GM13976 (cell line): ENCODE measurements around the gene TMC7.
"Not testable (repeated sequence)": the region's sequence is repeated elsewhere in the genome, so short reads cannot be mapped to it uniquely, and the experiment has no call there.

Source experiments
- DNase-seq: peaks from one replicate; pipeline ENCODE4 v3.0.0; 2012; ENCODE audit warnings: low spot score
- CTCF ChIP-seq: IDR thresholded peaks from 2 replicates; pipeline ENCODE4 v1.5.1; 2012; ENCODE audit warnings: borderline replicate concordance, mild to moderate bottlenecking; ENCODE audit not compliant: insufficient read depth; ENCODE audit errors: extremely low read depth, missing control alignments, control extremely low read depth
- in situ Hi-C: fragments of 300-500 bp; cut with MboI; formaldehyde crosslinking; loops from one replicate; pipeline ENCODE4 v1.12.0; 2022; ENCODE audit warnings: low sequenced_read_pairs, mixed read lengths, inconsistent platforms; ENCODE audit not compliant: unreplicated experiment

TMC7 gene

DNA sequence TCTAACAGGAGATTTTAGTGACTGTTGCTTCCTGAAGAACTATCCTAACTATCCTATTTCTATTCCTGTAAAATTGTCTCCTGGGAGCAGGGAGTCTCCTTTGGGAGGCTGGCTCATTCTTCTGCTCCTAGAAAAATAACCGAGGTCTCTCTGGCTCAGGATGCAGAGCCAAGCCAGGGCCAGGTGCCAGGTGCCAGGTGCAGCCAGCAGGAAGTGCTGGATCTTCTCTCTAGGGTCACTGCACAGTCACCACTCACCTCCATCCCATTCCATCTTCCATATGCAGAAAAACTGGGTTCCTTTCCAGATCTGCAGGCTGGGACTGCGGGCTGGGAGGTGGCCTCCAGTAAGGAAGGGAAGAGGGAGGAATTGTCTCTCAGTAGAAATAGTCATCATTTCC, 3.8 kb upstream of the TMC7 start:
- no peak for TF ChIP-seq CTCF
- in situ Hi-C loops: no loop called here
- DNase-seq: no peak

- DNase-seq: no peak
- TF ChIP-seq CTCF: no peak
- in situ Hi-C loops: no loop called here
Observed at GRCh38 chr16:18984435-18985005, 786 bp downstream of the TMC7 start.

DNA sequence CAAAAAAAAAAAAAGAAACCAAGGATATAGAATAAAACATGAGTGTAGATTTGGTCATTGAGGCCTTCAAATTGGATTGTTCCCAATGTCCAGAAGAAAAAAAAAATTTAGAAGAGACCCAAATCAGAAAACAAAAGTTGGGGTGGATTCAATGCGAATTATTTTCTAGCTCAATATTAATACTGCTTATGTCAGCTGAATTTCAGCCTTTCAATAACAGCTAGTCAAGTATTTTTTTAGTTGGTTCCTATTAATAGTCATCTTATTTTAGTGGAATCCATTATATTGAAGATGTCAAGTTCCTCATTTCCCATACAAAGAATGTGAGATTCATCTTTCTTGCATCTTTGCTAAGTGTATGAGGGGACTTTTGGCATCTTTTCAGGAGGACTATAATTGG, 1.5 kb downstream of the TMC7 start:
- DNase-seq, in situ Hi-C loops: not testable (repeated sequence)

DNA sequence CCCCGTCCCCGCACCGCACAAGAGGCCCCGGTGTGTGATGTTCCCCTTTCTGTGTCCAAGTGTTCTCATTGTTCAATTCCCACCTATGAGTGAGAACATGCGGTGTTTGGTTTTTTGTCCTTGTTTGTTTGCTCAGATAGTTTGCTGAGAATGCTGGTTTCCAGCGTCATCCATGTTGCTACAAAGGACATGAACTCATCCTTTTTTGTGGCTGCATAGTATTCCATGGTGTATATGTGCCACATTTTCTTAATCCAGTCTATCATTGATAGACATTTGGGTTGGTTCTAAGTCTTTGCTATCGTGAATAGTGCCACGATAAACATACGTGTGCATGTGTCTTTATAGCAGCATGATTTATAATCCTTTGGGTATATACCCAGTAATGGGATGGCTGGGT, 8.0 kb downstream of the TMC7 start:
- in situ Hi-C loops, DNase-seq: not testable (repeated sequence)

- in situ Hi-C loops, DNase-seq: not testable (repeated sequence)
Observed at GRCh38 chr16:18993531-18993930, 9.8 kb downstream of the TMC7 start.

DNA sequence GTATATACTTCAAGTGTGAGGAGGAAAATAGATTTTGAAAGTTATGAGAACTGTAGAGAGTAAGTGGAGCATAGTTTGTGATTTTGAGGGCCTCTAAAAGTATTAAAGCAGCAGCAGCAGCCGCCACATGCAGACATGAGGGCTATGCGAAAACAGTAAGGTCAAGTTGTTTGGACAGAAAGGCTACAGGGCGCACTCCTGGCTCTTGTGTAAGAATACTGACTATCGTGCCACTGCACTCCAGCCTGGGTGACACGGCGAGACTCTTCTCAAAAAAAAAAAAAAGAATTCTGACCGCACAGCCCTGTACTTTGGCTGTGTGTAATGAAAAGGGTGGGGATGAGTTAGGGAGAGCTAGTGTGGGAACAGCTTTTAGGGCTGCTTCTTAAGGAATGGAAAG, 10.4 kb downstream of the TMC7 start:
- DNase-seq, in situ Hi-C loops: not testable (repeated sequence)

- DNase-seq, in situ Hi-C loops: not testable (repeated sequence)
Observed at GRCh38 chr16:18995406-18995805, 11.7 kb downstream of the TMC7 start.

DNA sequence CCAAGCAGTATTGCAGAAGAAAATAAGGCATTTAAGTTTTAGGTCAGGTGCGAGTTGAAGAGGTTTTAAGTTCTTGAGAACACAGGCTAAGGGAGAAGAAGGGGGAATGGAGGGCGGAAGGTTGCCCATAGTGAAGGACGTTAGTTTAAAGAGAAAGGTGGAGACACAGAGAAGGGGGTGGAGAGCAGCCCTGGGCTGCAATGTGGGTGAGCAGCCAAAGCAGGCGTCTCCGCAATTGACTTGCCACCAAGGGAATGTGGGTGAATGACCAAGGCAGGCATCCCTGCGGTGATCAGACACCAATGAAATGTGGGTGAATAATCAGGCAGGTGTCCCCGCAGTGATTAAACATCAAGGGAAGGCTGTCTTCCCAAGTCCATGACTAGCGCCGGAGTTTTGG, 12.8 kb downstream of the TMC7 start:
- in situ Hi-C loops, DNase-seq: not testable (repeated sequence)

- in situ Hi-C loops, DNase-seq: not testable (repeated sequence)
Observed at GRCh38 chr16:18997001-18997400, 13.3 kb downstream of the TMC7 start.

GRCh38 chr16:18999045-18999393, 15.3 kb downstream of the TMC7 start:
- no peak for TF ChIP-seq CTCF
- no peak for DNase-seq
- in situ Hi-C loops: no loop called here

GRCh38 chr16:19001788-19002187, 18.1 kb downstream of the TMC7 start:
- no peak for TF ChIP-seq CTCF
- DNase-seq: no peak
- in situ Hi-C loops: no loop called here
